Left lung (tissue), 10 donors: ENCODE results near the gene SETDB2. TPM values are rescaled to one million over a fixed set of nuclear protein-coding genes. Genes with fewer than 3 reads are reported as not detected.

Experiments
- ATAC-seq: fragments of 200-7000 bp; cut with Tn5 transposase; one replicate; pipeline ENCODE4 v1.9.1; 2020; ENCODE audit warnings: moderate library complexity
- DNase-seq, 4 donors: peaks; one replicate each; pipeline ENCODE4 v3.0.0-alpha.2; 2013 to 2020
- H3K27ac ChIP-seq, 2 donors: fragments of 200-600 bp; sonication (generic) in 1 of 2; one replicate each; pipeline versions ENCODE4 v1.5.0 to v1.8.0; 2020 to 2021
- H3K27me3 ChIP-seq, 2 donors: fragments of 200-600 bp; sonication (generic) in 1 of 2; one replicate each; pipeline versions ENCODE4 v1.5.0 to v1.8.0; 2020 to 2021
- H3K36me3 ChIP-seq, 2 donors: fragments of 200-600 bp; sonication (generic) in 1 of 2; one replicate each; pipeline versions ENCODE4 v1.5.0 to v1.8.0; 2020 to 2021
- H3K4me1 ChIP-seq, 2 donors: fragments of 200-600 bp; one replicate each; pipeline ENCODE4 v1.8.0; 2021
- H3K4me3 ChIP-seq, 2 donors: fragments of 200-600 bp; sonication (generic) in 1 of 2; one replicate each; pipeline versions ENCODE4 v1.5.0 to v1.8.0; 2020 to 2021; ENCODE audit warnings: mild to moderate bottlenecking in 1 of 2
- H3K9me3 ChIP-seq, 2 donors: fragments of 200-600 bp; sonication (generic) in 1 of 2; one replicate each; pipeline versions ENCODE4 v1.5.0 to v1.8.0; 2020 to 2021
- intact Hi-C, 2 donors: fragments of 100-400 bp; cut with DNase I; formaldehyde crosslinking; loops; one replicate each; pipeline versions ENCODE4 v1.11.2 to v1.14.2; 2022
- polyA plus RNA-seq, 6 donors: library from polyadenylated mRNA; unstranded; fragments of 120-200 nt; gene quantifications; one replicate each; pipeline ENCODE4 v1.2.1, GENCODE V29; 2013; ENCODE audit not compliant: insufficient read length in 6 of 6
- total RNA-seq, 2 donors: library from RNA; stranded (reverse); fragmentation: NEBNext Ultra II Directional; extraction: Animal tissue kit (Norgen Biotek cat#: 25700); gene quantifications; one replicate each; pipeline ENCODE4 v1.2.1, GENCODE V29; 2021
- TF ChIP-seq, protein P1 (sequence below), 2 donors: fragments of 200-600 bp; sonication (generic) in 1 of 2; IDR thresholded peaks; one replicate each; pipeline versions ENCODE4 v1.5.0 to v1.8.0; 2021; ENCODE audit warnings: antibody characterized with exemption in 2 of 2
- donor health status: DM: no; HTN: yes; CAD: no.
- donor health status: DM: no; HTN: no; CAD: no.

SETDB2 gene
- total and polyA plus RNA-seq, 8 donors, result 11.4 to 19.6 (median 18.7) TPM

DNA sequence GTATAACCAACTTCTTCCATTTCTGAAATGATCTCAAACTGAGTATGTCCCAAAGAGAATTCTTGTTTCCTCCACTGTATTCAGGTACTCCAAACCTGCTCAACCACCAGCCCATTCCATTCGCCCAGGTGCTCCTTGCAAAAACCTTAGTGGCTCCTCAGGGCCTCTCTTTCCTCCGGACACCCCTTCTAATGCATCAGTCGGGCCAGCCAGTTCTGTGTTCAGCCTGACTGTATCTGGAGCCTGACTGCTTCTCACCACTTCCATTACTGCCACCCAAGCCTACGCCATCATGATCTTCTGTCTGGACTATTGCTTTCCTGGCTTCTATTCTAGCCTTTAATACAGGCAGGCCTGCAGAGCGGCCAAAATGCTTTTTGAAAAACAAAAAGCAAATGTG is 53.2 kb downstream of the SETDB2 start:
- H3K4me1 ChIP-seq, result peaks cover 6 to 25% of the 10 kb centered on the region in 2 donors
- peak overlapping the region in 1 of 2 donors; percentile 99 for H3K27ac ChIP-seq
- H3K4me3 ChIP-seq, result no peak overlapping the region
- peaks cover 0 to 8% of the 10 kb centered on the region in 2 donors for H3K36me3 ChIP-seq
- DNase-seq, result no peak
- no peak for ATAC-seq
- TF ChIP-seq, protein P1, sequence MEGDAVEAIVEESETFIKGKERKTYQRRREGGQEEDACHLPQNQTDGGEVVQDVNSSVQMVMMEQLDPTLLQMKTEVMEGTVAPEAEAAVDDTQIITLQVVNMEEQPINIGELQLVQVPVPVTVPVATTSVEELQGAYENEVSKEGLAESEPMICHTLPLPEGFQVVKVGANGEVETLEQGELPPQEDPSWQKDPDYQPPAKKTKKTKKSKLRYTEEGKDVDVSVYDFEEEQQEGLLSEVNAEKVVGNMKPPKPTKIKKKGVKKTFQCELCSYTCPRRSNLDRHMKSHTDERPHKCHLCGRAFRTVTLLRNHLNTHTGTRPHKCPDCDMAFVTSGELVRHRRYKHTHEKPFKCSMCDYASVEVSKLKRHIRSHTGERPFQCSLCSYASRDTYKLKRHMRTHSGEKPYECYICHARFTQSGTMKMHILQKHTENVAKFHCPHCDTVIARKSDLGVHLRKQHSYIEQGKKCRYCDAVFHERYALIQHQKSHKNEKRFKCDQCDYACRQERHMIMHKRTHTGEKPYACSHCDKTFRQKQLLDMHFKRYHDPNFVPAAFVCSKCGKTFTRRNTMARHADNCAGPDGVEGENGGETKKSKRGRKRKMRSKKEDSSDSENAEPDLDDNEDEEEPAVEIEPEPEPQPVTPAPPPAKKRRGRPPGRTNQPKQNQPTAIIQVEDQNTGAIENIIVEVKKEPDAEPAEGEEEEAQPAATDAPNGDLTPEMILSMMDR (IDR thresholded peaks at IDR 0.05), result no peak
- no peaks in the 10 kb centered on the region for H3K27me3 ChIP-seq
- intact Hi-C loops, result no loop called here
- H3K9me3 ChIP-seq, result no peaks in the 10 kb centered on the region

DNA sequence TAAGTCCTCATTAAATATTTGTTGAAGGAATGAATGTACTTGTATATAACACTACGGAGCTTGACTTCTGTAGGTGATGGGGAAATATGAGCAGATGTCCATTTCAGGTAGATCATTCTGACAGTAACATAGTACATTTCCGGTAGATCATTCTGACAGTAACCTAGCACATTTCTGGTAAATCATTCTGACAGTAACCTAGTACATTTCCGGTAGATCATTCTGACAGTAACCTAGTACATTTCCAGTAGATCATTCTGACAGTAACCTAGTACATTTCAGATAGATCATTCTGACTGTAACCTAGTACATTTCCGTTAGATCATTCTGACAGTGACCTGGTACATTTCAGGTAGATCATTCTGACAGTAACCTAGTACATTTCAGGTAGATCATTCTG is 54.1 kb downstream of the SETDB2 start:
- TF ChIP-seq, protein P1 (IDR thresholded peaks at IDR 0.05), result no peak
- intact Hi-C loops, result no loop called here
- no peak for DNase-seq
- H3K27me3 ChIP-seq, result no peaks in the 10 kb centered on the region
- peaks cover 11 to 32% of the 10 kb centered on the region in 2 donors for H3K4me1 ChIP-seq
- no peak overlapping the region for H3K4me3 ChIP-seq
- peaks cover 0 to 8% of the 10 kb centered on the region in 2 donors for H3K36me3 ChIP-seq
- H3K27ac ChIP-seq, result peak overlapping the region in 1 of 2 donors; percentile 45
- ATAC-seq, result no peak
- no peaks in the 10 kb centered on the region for H3K9me3 ChIP-seq

DNA sequence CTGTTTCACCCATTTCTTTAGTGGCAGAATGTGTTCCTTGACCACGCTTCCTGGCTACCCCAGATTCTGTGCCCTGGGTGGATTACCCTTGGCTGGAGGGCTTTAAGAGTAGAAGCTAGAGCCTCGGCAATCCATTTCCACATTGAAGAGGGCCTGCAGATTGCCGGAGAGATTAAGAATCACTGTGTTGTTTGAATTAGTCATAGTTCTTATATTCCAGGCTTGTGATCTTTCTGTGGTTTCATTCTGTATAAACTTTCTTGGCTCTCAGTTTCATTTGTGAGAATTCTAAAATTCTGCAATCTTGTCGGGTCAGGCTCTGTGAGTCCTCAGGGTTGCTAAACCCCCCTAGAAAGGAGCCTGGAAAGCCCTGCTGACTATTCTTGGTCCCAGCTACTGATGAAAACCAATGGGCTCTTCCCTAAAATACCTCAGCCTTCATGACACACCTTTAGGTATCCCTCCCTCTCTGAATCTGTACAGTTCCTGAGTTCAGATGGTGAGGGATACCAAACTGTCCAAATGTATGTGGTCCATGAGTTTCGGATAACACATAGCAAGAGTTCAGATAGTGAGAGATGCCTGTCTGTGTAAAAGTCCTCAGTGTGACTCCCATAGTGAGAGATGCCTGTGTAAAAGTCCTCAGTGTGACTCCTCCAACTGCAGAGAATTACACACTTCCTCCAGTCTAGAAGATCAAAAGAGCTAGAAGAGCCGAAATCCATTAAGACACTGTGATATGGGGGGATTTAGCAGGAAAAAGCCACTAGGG is 56.0 kb downstream of the SETDB2 start:
- intact Hi-C loops, result no loop called here
- DNase-seq (no peak), ATAC-seq (no peak)
- Histone ChIP-seq H3K36me3 (peaks cover 0 to 8% of the 10 kb centered on the region in 2 donors), H3K9me3 (no peaks in the 10 kb centered on the region), H3K4me1 (peaks cover 5 to 24% of the 10 kb centered on the region in 2 donors), H3K27me3 (no peaks in the 10 kb centered on the region), H3K4me3 (no peak overlapping the region), H3K27ac (peak overlapping the region in 1 of 2 donors; percentile 63)
- TF ChIP-seq, protein P1 (IDR thresholded peaks at IDR 0.05), result no peak

DNA sequence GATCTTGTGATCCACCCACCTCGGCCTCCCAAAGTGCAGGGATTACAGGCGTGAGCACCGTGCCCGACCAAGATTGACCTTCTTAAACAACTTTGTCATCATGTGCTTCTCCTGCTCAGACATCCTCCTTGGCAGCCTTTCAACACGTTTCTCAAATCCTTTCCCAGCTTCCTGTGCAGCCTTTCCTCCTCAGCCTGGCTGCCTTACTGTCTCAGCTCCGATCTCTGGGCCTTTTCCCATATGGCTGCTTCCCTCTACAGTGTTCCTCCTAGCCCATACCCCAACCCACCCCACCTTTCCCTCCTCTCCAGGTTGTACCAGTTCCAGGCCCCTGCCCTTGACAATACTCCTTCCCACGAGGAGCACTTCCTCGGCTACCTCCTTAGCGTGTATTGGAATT is 58.9 kb downstream of the SETDB2 start:
- peaks cover 5 to 23% of the 10 kb centered on the region in 2 donors for H3K4me1 ChIP-seq
- ATAC-seq (no peak), DNase-seq (peak in 1 of 4 donors; percentile 43)
- H3K27ac ChIP-seq, result peak overlapping the region in 1 of 2 donors; percentile 1
- intact Hi-C loops, result no loop called here
- no peaks in the 10 kb centered on the region for H3K27me3 ChIP-seq
- TF ChIP-seq, protein P1 (IDR thresholded peaks at IDR 0.05), result no peak
- H3K9me3 ChIP-seq, result no peaks in the 10 kb centered on the region
- peaks cover 0 to 21% of the 10 kb centered on the region in 2 donors for H3K36me3 ChIP-seq
- no peak overlapping the region for H3K4me3 ChIP-seq

DNA sequence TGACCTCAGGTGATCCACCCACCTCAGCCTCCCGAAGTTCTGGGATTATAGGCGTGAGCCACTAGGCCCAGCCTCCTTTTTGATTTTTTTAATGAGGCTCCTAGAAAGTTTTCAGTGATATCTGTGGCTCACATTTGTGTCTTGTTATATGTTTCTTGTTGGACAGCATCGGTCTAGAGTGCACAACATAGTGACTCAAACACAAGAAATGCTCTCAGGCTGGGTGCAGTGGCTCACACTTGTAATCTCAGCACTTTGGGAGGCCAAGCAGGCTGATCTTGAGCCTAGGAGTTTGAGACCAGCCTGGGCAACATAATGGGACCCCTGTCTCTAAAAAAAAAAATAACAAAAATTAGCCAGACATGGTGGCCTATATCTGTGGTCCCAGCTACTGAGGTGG is 59.9 kb downstream of the SETDB2 start:
- peaks cover 5 to 21% of the 10 kb centered on the region in 2 donors for H3K4me1 ChIP-seq
- peaks cover 0 to 21% of the 10 kb centered on the region in 2 donors for H3K36me3 ChIP-seq
- intact Hi-C loops, result no loop called here
- TF ChIP-seq, protein P1 (IDR thresholded peaks at IDR 0.05), result no peak
- ATAC-seq (no peak), DNase-seq (no peak)
- H3K4me3 ChIP-seq, result no peak overlapping the region
- H3K9me3 ChIP-seq, result no peaks in the 10 kb centered on the region
- no peak overlapping the region for H3K27ac ChIP-seq
- no peaks in the 10 kb centered on the region for H3K27me3 ChIP-seq
